Astrocyte of the spinal cord (primary cell): ENCODE results near the gene SGCB.

Experiments used
- DNase-seq: peaks from one replicate; pipeline ENCODE4 v3.0.0; 2011; ENCODE audit warnings: low read depth, low spot score
- H3K4me3 ChIP-seq: 2 replicates; pipeline ENCODE4 v1.5.1; 2011; ENCODE audit warnings: low read depth, mild to moderate bottlenecking, low read length, moderate library complexity
- in situ Hi-C: cut with HindIII; loops from 2 replicates; pipeline ENCODE4 v1.10.0; 2017; ENCODE audit warnings: low sequenced_read_pairs
- TF ChIP-seq, protein P1 (sequence below): IDR thresholded peaks from 2 replicates; pipeline ENCODE4 v1.5.1; 2012; ENCODE audit warnings: low read depth, mild to moderate bottlenecking, low read length, inconsistent platforms

SGCB gene

DNA sequence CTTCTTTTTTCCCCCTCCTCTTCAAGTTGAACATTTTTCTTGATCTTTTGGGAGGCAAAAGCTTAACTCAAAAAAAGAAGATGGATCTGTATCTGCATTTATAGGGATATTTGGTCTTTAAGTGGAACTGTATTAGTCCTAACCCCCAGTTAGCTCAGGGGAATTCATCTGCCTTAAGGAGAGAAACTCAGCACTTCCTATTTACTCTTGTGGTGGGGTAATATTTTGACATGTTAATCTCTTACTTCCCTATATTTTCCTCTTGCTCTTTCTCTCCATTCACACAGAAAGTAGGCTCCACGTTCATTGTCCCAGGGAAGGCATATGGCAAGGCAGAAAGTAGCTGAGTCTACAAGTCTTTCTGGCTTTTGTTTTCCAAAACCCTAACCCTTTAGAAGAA is 23.2 kb downstream of the SGCB start:
- TF ChIP-seq, protein P1, sequence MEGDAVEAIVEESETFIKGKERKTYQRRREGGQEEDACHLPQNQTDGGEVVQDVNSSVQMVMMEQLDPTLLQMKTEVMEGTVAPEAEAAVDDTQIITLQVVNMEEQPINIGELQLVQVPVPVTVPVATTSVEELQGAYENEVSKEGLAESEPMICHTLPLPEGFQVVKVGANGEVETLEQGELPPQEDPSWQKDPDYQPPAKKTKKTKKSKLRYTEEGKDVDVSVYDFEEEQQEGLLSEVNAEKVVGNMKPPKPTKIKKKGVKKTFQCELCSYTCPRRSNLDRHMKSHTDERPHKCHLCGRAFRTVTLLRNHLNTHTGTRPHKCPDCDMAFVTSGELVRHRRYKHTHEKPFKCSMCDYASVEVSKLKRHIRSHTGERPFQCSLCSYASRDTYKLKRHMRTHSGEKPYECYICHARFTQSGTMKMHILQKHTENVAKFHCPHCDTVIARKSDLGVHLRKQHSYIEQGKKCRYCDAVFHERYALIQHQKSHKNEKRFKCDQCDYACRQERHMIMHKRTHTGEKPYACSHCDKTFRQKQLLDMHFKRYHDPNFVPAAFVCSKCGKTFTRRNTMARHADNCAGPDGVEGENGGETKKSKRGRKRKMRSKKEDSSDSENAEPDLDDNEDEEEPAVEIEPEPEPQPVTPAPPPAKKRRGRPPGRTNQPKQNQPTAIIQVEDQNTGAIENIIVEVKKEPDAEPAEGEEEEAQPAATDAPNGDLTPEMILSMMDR: no peak
- no peak for DNase-seq
- H3K4me3 ChIP-seq: no peak overlapping the region
- in situ Hi-C loops: no loop called here

GRCh38 chr4:52012651-52013050 is 25.4 kb downstream of the SGCB start:
- DNase-seq: no peak
- H3K4me3 ChIP-seq: no peak overlapping the region
- TF ChIP-seq, protein P1: no peak
- in situ Hi-C loops: no loop called here

GRCh38 chr4:52010986-52011385 is 27.1 kb downstream of the SGCB start:
- TF ChIP-seq, protein P1: no peak

DNA sequence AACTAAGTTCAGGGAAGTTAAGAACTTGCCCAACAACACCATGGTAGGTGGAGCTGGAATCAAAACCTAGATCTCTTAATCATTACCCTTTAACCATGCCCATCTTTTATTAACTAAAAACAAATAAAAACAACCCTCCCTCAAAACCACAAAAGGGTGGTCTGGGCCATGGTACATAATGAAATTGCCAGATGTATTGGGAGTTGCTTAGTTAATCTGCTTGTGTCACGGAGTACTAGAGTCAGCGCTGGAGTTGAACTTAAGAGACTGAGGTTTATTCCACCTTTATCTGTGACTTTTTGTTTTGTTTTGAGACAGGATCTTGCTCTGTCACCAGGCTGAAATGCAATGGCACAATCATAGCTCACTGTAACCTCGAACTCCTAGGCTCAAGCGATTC is 31.2 kb downstream of the SGCB start:
- TF ChIP-seq, protein P1: no peak
- no peak overlapping the region for H3K4me3 ChIP-seq
- in situ Hi-C loops: no loop called here
- DNase-seq: no peak

More at GRCh38 chr4:52010986-52011385, 27.1 kb downstream of the SGCB start:
- H3K4me3 ChIP-seq: no peak overlapping the region
- in situ Hi-C loops: no loop called here
- DNase-seq: no peak

- TF ChIP-seq, protein P1: no peak
- in situ Hi-C loops: no loop called here
Measured at GRCh38 chr4:52005604-52006273, 32.4 kb downstream of the SGCB start.

DNA sequence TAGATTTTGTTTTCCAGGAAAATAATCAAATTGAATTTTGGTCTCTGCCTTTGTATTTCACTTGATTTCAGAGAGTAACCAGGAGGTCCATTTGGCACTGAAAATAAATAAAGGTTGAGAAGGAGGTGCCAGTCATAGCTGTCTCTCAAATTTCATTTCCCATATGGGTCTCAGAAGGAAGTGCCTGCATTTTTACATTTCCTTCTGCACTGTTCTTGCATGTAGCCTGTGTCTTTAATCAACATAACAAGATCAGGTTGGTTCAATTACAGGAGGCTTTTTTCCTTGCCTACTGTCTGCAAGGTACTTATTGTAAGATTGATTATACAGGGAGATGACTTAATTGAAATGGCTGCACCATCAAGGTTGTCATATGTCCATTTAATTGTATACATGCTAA is 33.7 kb downstream of the SGCB start:
- TF ChIP-seq, protein P1: no peak
- no peak overlapping the region for H3K4me3 ChIP-seq
- no peak for DNase-seq
- in situ Hi-C loops: no loop called here

More at GRCh38 chr4:52005604-52006273, 32.4 kb downstream of the SGCB start:
- H3K4me3 ChIP-seq: no peak overlapping the region
- DNase-seq: no peak

GRCh38 chr4:52001616-52002015 is 36.5 kb downstream of the SGCB start:
- no peak overlapping the region for H3K4me3 ChIP-seq
- TF ChIP-seq, protein P1: no peak
- DNase-seq: no peak
- in situ Hi-C loops: no loop called here
